ENCODE results near the gene MAD1L1.
"Not testable (repeated sequence)": the region's sequence is repeated elsewhere in the genome, so short reads cannot be mapped to it uniquely, and the experiment has no call there.

The MAD1L1 gene

GRCh38 chr7:2062648-2063047 lies 170.1 kb downstream of the MAD1L1 start:
- DNase-seq (ENCODE audit: low spot score) = no peak

DNA sequence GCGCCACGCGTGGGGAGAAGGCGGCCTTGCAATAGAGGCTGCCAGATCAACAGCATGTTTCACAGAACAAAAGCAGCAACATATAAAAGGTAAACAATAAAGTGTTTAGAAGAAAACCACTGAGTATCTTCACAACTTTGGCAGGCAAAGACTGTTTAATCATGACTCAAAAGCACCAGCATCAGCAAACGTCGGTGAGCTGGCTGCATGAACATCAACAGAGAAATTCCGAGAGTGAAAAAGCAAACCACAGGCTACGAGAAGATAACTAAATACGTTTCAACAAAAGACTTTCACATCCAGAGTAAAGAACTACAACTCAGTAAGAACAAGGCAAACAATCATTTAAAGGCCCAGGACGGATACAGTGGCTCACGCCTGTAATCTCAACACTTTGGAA lies 172.0 kb downstream of the MAD1L1 start:
- no peak for DNase-seq (ENCODE audit: low spot score)

DNA sequence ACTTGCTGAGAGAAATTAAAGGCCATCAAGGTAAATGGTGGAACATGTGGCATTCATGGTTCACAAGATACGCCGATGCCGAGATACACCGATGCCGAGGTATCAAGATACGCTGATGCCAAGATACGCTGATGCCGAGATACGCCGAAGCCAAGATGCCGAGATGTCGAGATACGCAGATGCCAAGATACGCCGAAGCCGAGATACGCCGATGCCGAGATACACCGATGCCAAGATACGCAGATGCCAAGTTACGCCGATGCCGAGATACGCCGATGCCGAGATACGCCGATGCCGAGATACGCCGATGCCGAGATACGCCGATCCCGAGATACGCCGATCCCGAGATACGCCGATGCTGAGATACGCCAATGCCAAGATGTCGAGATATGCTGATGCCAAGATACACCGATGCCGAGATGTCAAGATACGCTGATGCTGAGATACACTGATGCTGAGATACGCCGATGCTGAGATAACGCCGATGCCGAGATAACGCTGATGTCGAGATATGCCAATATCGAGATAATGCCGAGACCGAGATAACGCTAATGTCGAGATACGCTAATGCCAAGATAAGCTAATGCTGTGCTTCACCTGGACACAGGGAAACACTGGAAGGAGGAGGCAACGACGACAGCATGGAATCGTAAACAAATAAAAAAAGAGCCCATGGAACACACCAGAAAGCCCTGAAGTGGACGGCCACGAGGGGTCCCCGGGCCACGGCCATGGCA lies 172.6 kb downstream of the MAD1L1 start:
- no peak for DNase-seq (ENCODE audit: low spot score)

GRCh38 chr7:2058246-2058645 lies 174.5 kb downstream of the MAD1L1 start:
- not testable (repeated sequence) for DNase-seq (ENCODE audit: low spot score)

DNA sequence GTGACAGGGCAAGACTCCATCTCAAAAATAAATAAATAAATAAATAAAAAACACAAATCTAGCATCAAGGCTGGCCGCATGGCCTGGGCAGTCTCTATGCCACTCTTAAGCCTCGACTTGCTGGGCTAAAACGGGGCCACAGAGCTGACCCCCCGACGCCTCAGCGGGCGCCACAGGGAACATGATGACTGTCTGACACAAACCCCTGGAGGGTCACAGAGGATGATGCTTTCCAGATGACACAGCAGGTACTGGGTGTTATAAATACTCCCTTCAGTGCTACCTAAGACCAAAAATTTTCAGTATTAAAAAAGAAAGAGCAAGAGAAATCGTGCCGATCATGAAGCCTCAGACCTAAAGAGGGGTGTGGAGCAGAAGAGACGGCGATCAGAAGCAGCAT lies 176.8 kb downstream of the MAD1L1 start:
- no peak for DNase-seq (ENCODE audit: low spot score)

DNA sequence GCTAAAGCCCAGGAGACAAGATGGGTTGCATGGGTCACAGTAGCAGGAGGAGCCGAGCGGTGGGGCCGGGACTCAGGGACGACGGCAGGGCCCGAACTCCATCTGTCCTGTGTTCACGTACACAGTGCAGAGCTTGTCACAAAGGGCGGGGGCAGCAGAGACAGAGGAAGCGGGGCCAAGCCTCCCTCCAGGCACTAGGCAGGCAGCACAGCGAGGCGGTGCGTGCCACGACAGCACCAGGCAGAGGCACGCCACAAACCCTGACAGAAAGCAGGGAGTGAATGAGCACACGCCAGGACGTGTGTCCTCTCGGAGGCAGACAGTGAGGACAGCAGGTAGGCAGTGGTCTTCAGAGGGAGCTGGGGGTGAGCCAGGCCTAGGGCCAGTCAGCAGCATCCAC lies 177.8 kb downstream of the MAD1L1 start:
- DNase-seq (ENCODE audit: low spot score) = no peak

GRCh38 chr7:2053395-2053794 lies 179.3 kb downstream of the MAD1L1 start:
- DNase-seq (ENCODE audit: low spot score) = no peak

GRCh38 chr7:2052657-2053048 lies 180.1 kb downstream of the MAD1L1 start:
- no peak for DNase-seq (ENCODE audit: low spot score)

- no peak for DNase-seq (ENCODE audit: low spot score)
Observed at GRCh38 chr7:2051707-2052656, 180.8 kb downstream of the MAD1L1 start.

DNA sequence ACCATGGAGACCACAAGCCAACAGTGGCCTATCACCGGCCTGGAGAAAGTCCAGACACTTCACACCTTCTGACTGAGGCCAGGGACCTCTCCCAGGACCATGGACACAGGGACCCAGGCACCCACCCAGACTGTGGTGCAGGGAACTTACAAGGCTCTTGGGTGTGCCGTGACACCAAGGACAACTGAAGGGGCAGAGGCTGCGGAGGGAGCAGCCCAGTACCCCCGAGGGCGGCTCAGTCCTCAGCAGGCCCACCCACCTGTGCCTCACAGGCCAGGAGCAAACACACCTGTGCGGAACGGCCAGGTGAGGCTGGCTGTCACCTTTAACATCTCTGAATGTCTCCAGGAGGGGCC lies 182.3 kb downstream of the MAD1L1 start:
- DNase-seq (ENCODE audit: low spot score) = no peak

DNA sequence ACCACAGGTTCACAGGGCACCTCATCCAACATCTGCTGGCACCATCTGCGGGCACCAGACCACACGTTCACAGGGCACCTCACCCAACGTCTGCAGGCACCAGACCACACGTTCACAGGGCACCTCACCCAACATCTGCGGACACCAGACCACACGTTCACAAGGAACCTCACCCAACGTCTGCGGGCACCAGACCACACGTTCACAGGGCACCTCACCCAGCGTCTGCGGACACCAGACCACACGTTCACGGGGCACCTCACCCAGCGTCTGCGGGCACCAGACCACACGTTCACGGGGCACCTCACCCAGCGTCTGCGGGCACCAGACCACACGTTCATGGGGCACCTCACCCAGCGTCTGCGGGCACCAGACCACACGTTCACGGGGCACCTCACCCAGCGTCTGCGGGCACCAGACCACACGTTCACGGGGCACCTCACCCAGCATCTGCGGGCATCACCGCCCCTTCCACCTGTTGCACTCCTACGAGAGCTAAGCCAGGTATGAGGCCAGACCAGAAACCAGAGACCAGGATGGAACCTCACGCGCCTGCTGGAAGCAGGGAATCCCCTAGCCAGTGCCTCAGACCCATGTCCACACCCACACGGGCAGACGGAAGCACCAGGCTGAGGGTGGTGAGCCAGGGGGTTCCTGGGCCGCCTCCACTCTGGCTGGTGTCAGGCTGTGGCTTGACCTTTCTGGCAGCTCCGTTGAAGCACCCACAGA lies 182.8 kb downstream of the MAD1L1 start:
- no peak for DNase-seq (ENCODE audit: low spot score)

- no peak for DNase-seq (ENCODE audit: low spot score)
Observed at GRCh38 chr7:2049111-2049781, 183.5 kb downstream of the MAD1L1 start.

- no peak for DNase-seq (ENCODE audit: low spot score)
Observed at GRCh38 chr7:2048531-2048930, 184.2 kb downstream of the MAD1L1 start.

- DNase-seq (ENCODE audit: low spot score) = no peak
Observed at GRCh38 chr7:2048006-2048405, 184.7 kb downstream of the MAD1L1 start.

DNA sequence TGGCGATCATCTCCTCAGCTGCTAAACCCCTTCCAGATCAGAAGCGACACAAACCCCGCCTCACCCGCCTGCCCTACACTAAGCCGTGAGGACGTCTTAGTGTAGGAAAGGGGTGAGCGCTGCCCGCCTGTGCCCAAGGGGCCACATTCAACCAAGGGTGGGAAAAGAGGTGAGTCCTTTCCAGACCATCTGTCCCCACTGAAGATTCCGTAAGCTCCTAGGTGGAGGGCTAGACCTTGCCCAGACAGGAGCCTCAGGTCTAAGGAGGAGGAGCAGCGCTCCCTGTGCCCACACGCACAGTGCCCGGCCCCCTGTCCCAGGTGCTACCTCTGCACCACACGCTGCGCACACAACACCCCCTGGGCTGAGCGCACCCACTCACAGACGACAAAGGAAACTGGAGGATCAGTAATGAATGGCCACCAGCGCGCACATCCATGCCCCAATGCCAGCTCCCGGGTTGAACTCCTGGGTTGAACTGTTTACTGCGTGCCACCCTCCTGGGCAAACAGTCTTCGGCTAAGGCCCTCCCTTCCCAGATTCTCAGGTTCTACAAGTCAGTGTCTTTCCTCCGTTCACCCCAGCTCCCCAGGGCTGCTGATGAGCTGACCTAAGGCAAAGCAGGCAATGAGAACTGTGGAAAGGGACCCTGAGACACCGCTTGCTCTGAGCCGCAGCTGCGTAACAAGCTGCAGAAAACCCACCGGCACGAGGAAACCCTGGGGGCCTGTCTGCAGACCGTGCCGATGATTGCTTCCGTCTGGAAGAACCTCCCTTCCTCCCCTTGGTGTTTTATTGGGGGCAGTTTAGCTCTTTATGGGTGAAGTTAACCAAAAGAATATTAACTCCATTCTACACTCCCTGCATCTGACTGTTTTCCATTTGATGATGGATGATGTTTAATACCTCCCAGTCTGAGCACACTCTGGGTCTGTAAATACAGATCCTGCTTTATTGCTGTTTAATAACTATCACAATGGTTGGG lies 185.9 kb downstream of the MAD1L1 start:
- no peak for DNase-seq (ENCODE audit: low spot score)

GRCh38 chr7:2045559-2046405 lies 187.0 kb downstream of the MAD1L1 start:
- DNase-seq (ENCODE audit: low spot score) = no peak

DNA sequence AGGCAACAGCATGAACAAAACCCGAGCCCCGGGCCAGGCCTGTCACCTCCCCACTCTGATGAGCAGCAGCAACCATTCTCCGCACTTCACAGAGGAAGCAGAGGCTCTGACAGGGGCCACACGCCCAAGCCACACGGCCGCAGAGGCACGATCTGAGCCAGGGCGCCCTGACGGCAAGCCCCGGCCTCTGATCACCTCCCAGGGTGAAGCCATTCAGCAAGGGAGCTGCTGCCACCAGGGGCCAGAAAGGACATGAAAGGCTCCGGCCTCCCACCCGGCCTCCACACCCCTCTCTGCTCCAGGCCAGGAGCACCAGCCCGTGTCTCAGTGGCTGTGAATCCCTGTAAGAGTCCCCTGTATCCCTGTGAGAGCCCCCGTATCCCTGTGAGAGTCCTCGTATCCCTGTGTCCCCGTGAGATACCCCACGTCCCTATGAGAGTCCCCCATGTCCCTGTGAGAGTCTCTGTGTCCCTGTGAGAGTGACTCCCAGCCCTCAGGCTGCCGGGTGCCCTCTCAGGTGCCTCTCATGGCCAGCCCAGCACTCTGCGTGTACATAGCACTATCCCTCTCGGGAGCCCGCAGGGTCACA lies 187.8 kb downstream of the MAD1L1 start:
- DNase-seq (ENCODE audit: low spot score) = no peak

- DNase-seq (ENCODE audit: low spot score) = no peak
Observed at GRCh38 chr7:2044311-2044882, 188.3 kb downstream of the MAD1L1 start.
